Right lobe of liver (tissue), 6 donors: Measurements from ENCODE around the gene SDF4. TPM values are rescaled to one million over a fixed set of nuclear protein-coding genes. Genes with fewer than 3 reads are reported as not detected.

Source experiments
- ATAC-seq, 4 donors: fragments of 200-7000 bp; cut with Tn5 transposase; one replicate each; pipeline ENCODE4 v1.9.1; 2020; ENCODE audit warnings: mild to moderate bottlenecking in 4 of 4, moderate library complexity in 4 of 4
- DNase-seq, 3 donors: peaks; one replicate each; pipeline ENCODE4 v3.0.0-alpha.2; 2020
- H3K27ac ChIP-seq, 3 donors: fragments of 200-600 bp; one replicate each; pipeline ENCODE4 v1.8.0; 2022
- H3K27me3 ChIP-seq, 2 donors: fragments of 200-600 bp; one replicate each; pipeline ENCODE4 v1.8.0; 2022
- H3K36me3 ChIP-seq, 4 donors: fragments of 200-600 bp; sonication (generic) in 1 of 4; one replicate each; pipeline versions ENCODE4 v1.5.1 to v1.8.0; 2017 to 2022; ENCODE audit warnings: control low read depth in 1 of 4
- H3K4me1 ChIP-seq, 4 donors: fragments of 200-600 bp; sonication (generic) in 1 of 4; one replicate each; pipeline versions ENCODE4 v1.5.1 to v1.8.0; 2017 to 2022; ENCODE audit warnings: control low read depth in 1 of 4
- H3K4me3 ChIP-seq, 3 donors: fragments of 200-600 bp; one replicate each; pipeline ENCODE4 v1.8.0; 2022
- H3K9me3 ChIP-seq, 4 donors: fragments of 200-600 bp; sonication (generic) in 1 of 4; one replicate each; pipeline versions ENCODE4 v1.5.1 to v1.8.0; 2017 to 2022; ENCODE audit warnings: control low read depth in 1 of 4
- CTCF ChIP-seq, 4 donors: fragments of 200-600 bp in 3 of 4; fragments of 450-650 bp in 1 of 4; IDR thresholded peaks; one replicate each; pipeline versions ENCODE4 v1.5.1 to v1.8.0; 2016 to 2022; ENCODE audit warnings: antibody characterized with exemption in 4 of 4, mild to moderate bottlenecking in 2 of 4
- POLR2A ChIP-seq: fragments of 450-650 bp; IDR thresholded peaks from one replicate; pipeline ENCODE4 v1.6.1; 2017; ENCODE audit warnings: antibody characterized with exemption, mild to moderate bottlenecking
- WGBS: methylation state at CpG from one replicate; pipeline ENCODE4 v1.1.6; 2018; ENCODE audit warnings: low coverage, low lambda C conversion rate; ENCODE audit not compliant: insufficient coverage; ENCODE audit errors: missing lambda C conversion rate; 5-methylcytosine and 5-hydroxymethylcytosine counted together
- intact Hi-C, 2 donors: fragments of 100-400 bp; cut with DNase I; formaldehyde crosslinking; loops; one replicate each; pipeline versions ENCODE4 v1.11.2 to v1.14.1; 2022
- total RNA-seq, 6 experiments: library from RNA; depleted of rRNA in 2 of 6; stranded (reverse); fragments of >200 nt in 2 of 6; fragmentation: NEBNext Ultra II Directional in 3 of 6; extraction: Animal tissue kit (Norgen Biotek cat#: 25700) in 3 of 6; gene quantifications; one replicate each; pipeline versions ENCODE4 v1.1.0 to v1.2.4, GENCODE V29; 2016 to 2023
- donor health status: DM: no; HTN: yes; CAD: no.
- donor health status: DM: no; HTN: no; CAD: no.
- donor health status: DM: no; HTN: no; CAD: no.
- donor health status: DM: no; HTN: yes; CAD: no.
- donor health status: DM: no; HTN: yes; CAD: no.

SDF4 gene
- total RNA-seq, 6 experiments from 2014 or later, result 112 to 148 (median 142) TPM

- no peak for TF ChIP-seq CTCF (IDR thresholded peaks at IDR 0.05)
- no peak for TF ChIP-seq POLR2A
- no peak for ATAC-seq
- H3K27me3 ChIP-seq, result no peaks in the 10 kb centered on the region
- WGBS, result 81% methylated on average over 8 of the region's 9 CpGs
- H3K4me1 ChIP-seq, result peaks cover 0 to 18% (median 10%) of the 10 kb centered on the region in 4 donors
- no peak overlapping the region for H3K27ac ChIP-seq
- no peaks in the 10 kb centered on the region for H3K9me3 ChIP-seq
- intact Hi-C loops, result no loop called here
- H3K36me3 ChIP-seq, result no peaks in the 10 kb centered on the region
- H3K4me3 ChIP-seq, result no peak overlapping the region
- no peak for DNase-seq
These were observed 44.0 kb upstream of the SDF4 start for GRCh38 chr1:1275836-1276235.

GRCh38 chr1:1274931-1275431 lies 43.2 kb upstream of the SDF4 start:
- peak in 2 of 3 donors; percentile 48 to 52 for DNase-seq
- H3K4me3 ChIP-seq, result peak overlapping the region in 1 of 3 donors; percentile 82
- ATAC-seq, result no peak
- no peaks in the 10 kb centered on the region for H3K36me3 ChIP-seq
- peaks cover 0 to 22% (median 10%) of the 10 kb centered on the region in 4 donors for H3K4me1 ChIP-seq
- no peaks in the 10 kb centered on the region for H3K27me3 ChIP-seq
- 93% methylated on average over 3 of the region's 15 CpGs for WGBS
- H3K9me3 ChIP-seq, result no peaks in the 10 kb centered on the region
- intact Hi-C loops, result no loop called here
- TF ChIP-seq CTCF (IDR thresholded peaks at IDR 0.05) (no peak), POLR2A (no peak)
- no peak overlapping the region for H3K27ac ChIP-seq

- Histone ChIP-seq H3K27ac (peak overlapping the region in 2 of 3 donors; percentile 74 to 75), H3K27me3 (no peaks in the 10 kb centered on the region), H3K9me3 (no peaks in the 10 kb centered on the region), H3K4me3 (peak overlapping the region; percentile 82 to 97 (median 91)), H3K4me1 (peaks cover 0 to 22% (median 10%) of the 10 kb centered on the region in 4 donors), H3K36me3 (no peaks in the 10 kb centered on the region)
- intact Hi-C loops, result no loop called here
- no CpG with 5 or more reads among the region's 31 CpGs for WGBS
- DNase-seq, result peak in 1 of 3 donors; percentile 66
- TF ChIP-seq CTCF (IDR thresholded peaks at IDR 0.05), result no peak
- peak in 3 of 4 donors; percentile 3 to 30 (median 14) for ATAC-seq
These were observed 42.6 kb upstream of the SDF4 start for GRCh38 chr1:1274299-1274930.

- Histone ChIP-seq H3K4me1 (peaks cover 0 to 22% (median 10%) of the 10 kb centered on the region in 4 donors), H3K4me3 (peak within 1 kb of the TSS; percentile 82 to 97 (median 91)), H3K27ac (peak within 1 kb of the TSS; percentile 47 to 75 (median 74)), H3K9me3 (no peaks in the 10 kb centered on the region), H3K27me3 (no peaks in the 10 kb centered on the region), H3K36me3 (no peaks in the 10 kb centered on the region)
- intact Hi-C loops, result no loop called here
- DNase-seq (peak; percentile 95 to 96 (median 96)), ATAC-seq (peak; percentile 96 to 99 (median 97))
- WGBS, result 0% methylated on average over 13 of the region's 105 CpGs
- TF ChIP-seq POLR2A, result peak; percentile 52
- no peak for TF ChIP-seq CTCF (IDR thresholded peaks at IDR 0.05)
These were observed 41.9 kb upstream of the SDF4 start, which contains the start of gene UBE2J2 for GRCh38 chr1:1273512-1274298. Gene UBE2J2 (minus strand): TSS chr1:1273854. CDS start chr1:1267992, 5,862 bp downstream.
